WTC11 (cell line): ENCODE results near the gene ALDOC. TPM values are rescaled to one million over a fixed set of nuclear protein-coding genes. Genes with fewer than 3 reads are reported as not detected.

Experiments used
- ATAC-seq: fragments of 200-7000 bp; cut with Tn5 transposase; 2 replicates; pipeline ENCODE4 v1.10.0; 2021; ENCODE audit warnings: mild to moderate bottlenecking, moderate library complexity
- CTCF ChIA-PET: fragments of 300-600 bp; sonication (Branson Sonifier 250); formaldehyde crosslinking; loops from one replicate; lab custom pipeline; 2021; ENCODE audit warnings: antibody characterized with exemption; lab: Charles Lee
- POLR2A ChIA-PET: fragments of 350-600 bp; sonication (Branson Sonifier 250); formaldehyde crosslinking; loops from one replicate; lab custom pipeline; 2021; ENCODE audit warnings: antibody characterized with exemption; lab: Charles Lee
- DNase-seq: peaks from one replicate; pipeline ENCODE4 v3.0.0; 2021; ENCODE audit warnings: low spot score
- H3K27ac Mint-ChIP-seq: 2 replicates; pipeline ENCODE4 v1.8.0; 2021; ENCODE audit warnings: mixed read lengths
- H3K27me3 Mint-ChIP-seq: 2 replicates; pipeline ENCODE4 v1.8.0; 2021; ENCODE audit warnings: low read depth, mild to moderate bottlenecking, moderate library complexity, mixed read lengths
- H3K36me3 Mint-ChIP-seq: 2 replicates; pipeline ENCODE4 v1.8.0; 2021; ENCODE audit warnings: mixed read lengths
- H3K4me1 Mint-ChIP-seq: 2 replicates; pipeline ENCODE4 v1.8.0; 2022; ENCODE audit warnings: mixed read lengths
- H3K4me3 Mint-ChIP-seq: 2 replicates; pipeline ENCODE4 v1.8.0; 2021; ENCODE audit warnings: mild to moderate bottlenecking, moderate library complexity, mixed read lengths
- H3K9me3 Mint-ChIP-seq: 2 replicates; pipeline ENCODE4 v1.8.0; 2021; ENCODE audit warnings: mixed read lengths
- CREM ChIP-seq: sonication (generic); formaldehyde crosslinking; IDR thresholded peaks from 2 replicates; pipeline ENCODE4 v1.8.1; 2022; ENCODE audit warnings: mild to moderate bottlenecking, missing genetic modification reagents, moderate library complexity
- ESRRA ChIP-seq: sonication (generic); formaldehyde crosslinking; IDR thresholded peaks from 2 replicates; pipeline ENCODE4 v1.8.1; 2022; ENCODE audit warnings: mild to moderate bottlenecking, missing genetic modification reagents, borderline replicate concordance
- FOXK1 ChIP-seq: sonication (generic); formaldehyde crosslinking; IDR thresholded peaks from 2 replicates; pipeline ENCODE4 v1.8.0; 2022; ENCODE audit warnings: mild to moderate bottlenecking, moderate library complexity, missing genetic modification reagents
- HMGA2 ChIP-seq: fragments of 250-450 bp; sonication (Bioruptor Pico); IDR thresholded peaks from 2 replicates; pipeline ENCODE4 v1.4.0; 2021; ENCODE audit warnings: mild to moderate bottlenecking, moderate library complexity
- JUN ChIP-seq: sonication (generic); formaldehyde crosslinking; IDR thresholded peaks from 2 replicates; pipeline ENCODE4 v1.8.0; 2023; ENCODE audit warnings: mild to moderate bottlenecking, missing genetic modification reagents
- MYBL2 ChIP-seq: sonication (generic); formaldehyde crosslinking; IDR thresholded peaks from 2 replicates; pipeline ENCODE4 v1.8.1; 2023; ENCODE audit warnings: mild to moderate bottlenecking, moderate library complexity, missing genetic modification reagents
- NFE2L1 ChIP-seq: sonication (generic); formaldehyde crosslinking; IDR thresholded peaks from 2 replicates; pipeline ENCODE4 v1.8.1; 2023; ENCODE audit warnings: missing genetic modification reagents
- TCF7 ChIP-seq: sonication (generic); formaldehyde crosslinking; IDR thresholded peaks from 2 replicates; pipeline ENCODE4 v1.8.0; 2022; ENCODE audit warnings: mild to moderate bottlenecking, low read depth, missing genetic modification reagents, moderate library complexity
- TEAD4 ChIP-seq: sonication (generic); formaldehyde crosslinking; IDR thresholded peaks from 2 replicates; pipeline ENCODE4 v1.8.0; 2022; ENCODE audit warnings: mild to moderate bottlenecking, missing genetic modification reagents
- ZBTB21 ChIP-seq: sonication (generic); formaldehyde crosslinking; IDR thresholded peaks from 2 replicates; pipeline ENCODE4 v1.8.1; 2023; ENCODE audit warnings: mild to moderate bottlenecking, missing genetic modification reagents, borderline replicate concordance
- total RNA-seq: library from RNA; stranded (reverse); gene quantifications from 3 replicates; pipeline ENCODE4 v1.2.3, GENCODE V29; 2021
- TF ChIP-seq, protein P1 (sequence below): sonication (generic); formaldehyde crosslinking; IDR thresholded peaks from 2 replicates; pipeline ENCODE4 v1.8.0; 2022; ENCODE audit warnings: missing genetic modification reagents
- TF ChIP-seq, protein P2 (sequence below): sonication (generic); formaldehyde crosslinking; IDR thresholded peaks from 2 replicates; pipeline ENCODE4 v1.8.0; 2023; ENCODE audit warnings: missing genetic modification reagents
- TF ChIP-seq, protein P3 (sequence below): sonication (generic); formaldehyde crosslinking; IDR thresholded peaks from 2 replicates; pipeline ENCODE4 v1.8.1; 2023; ENCODE audit warnings: mild to moderate bottlenecking, moderate library complexity, missing genetic modification reagents
- TF ChIP-seq, protein P4 (sequence below): fragments of 250-450 bp; sonication (Bioruptor Pico); IDR thresholded peaks from 2 replicates; pipeline ENCODE4 v1.8.0; 2021; ENCODE audit warnings: mild to moderate bottlenecking
- TF ChIP-seq, protein P5 (sequence below): sonication (generic); formaldehyde crosslinking; IDR thresholded peaks from 2 replicates; pipeline ENCODE4 v1.8.1; 2022; ENCODE audit warnings: mild to moderate bottlenecking, moderate library complexity, missing genetic modification reagents
- TF ChIP-seq, protein P6 (sequence below): fragments of 250-450 bp; sonication (Bioruptor Pico); conservative IDR thresholded peaks from 2 replicates; pipeline ENCODE4 v1.9.0; 2021; ENCODE audit warnings: mild to moderate bottlenecking

ALDOC gene
- total RNA-seq, 1 experiment from 2014 or later, result 73.5 TPM

DNA sequence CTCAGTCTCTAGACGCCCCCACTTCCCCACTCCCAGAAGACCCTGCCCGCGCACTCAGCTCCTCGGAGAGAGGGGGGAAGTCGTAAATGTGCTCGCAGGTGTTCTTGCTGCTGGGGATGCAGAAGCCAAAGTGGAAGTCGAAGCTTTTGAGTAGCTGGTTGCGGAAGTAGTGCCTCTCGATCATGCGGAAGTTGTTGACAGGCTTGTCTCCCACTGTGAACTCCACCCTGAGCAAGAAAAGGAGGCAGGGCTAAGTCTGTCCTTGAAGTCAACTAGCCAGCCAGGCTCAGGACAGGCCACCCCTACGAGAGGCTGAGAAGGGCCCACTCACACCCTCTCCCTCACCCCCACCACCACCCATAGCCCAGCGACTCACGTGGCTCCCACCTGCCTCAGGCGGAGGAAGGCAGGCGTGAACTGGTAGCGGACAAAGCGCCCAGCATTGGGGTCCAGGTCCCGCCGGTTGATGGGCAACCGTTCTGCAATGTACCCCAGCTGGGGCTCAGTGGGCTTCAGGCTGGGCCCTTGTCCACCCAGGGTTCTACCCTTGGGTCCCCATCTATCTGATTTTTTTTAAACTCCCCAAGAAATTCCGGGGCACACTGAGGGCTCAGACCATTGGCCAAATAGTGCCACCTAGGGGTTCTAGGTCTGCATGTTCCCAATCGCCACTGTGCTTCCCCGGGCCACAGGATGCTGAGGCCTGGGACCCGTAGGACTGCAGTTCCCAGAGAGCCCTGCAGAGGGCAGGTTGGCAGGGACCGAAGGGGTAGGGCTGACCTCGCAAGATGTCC is 28.9 kb downstream of the ALDOC start (continued):
- TF ChIP-seq, protein P1, sequence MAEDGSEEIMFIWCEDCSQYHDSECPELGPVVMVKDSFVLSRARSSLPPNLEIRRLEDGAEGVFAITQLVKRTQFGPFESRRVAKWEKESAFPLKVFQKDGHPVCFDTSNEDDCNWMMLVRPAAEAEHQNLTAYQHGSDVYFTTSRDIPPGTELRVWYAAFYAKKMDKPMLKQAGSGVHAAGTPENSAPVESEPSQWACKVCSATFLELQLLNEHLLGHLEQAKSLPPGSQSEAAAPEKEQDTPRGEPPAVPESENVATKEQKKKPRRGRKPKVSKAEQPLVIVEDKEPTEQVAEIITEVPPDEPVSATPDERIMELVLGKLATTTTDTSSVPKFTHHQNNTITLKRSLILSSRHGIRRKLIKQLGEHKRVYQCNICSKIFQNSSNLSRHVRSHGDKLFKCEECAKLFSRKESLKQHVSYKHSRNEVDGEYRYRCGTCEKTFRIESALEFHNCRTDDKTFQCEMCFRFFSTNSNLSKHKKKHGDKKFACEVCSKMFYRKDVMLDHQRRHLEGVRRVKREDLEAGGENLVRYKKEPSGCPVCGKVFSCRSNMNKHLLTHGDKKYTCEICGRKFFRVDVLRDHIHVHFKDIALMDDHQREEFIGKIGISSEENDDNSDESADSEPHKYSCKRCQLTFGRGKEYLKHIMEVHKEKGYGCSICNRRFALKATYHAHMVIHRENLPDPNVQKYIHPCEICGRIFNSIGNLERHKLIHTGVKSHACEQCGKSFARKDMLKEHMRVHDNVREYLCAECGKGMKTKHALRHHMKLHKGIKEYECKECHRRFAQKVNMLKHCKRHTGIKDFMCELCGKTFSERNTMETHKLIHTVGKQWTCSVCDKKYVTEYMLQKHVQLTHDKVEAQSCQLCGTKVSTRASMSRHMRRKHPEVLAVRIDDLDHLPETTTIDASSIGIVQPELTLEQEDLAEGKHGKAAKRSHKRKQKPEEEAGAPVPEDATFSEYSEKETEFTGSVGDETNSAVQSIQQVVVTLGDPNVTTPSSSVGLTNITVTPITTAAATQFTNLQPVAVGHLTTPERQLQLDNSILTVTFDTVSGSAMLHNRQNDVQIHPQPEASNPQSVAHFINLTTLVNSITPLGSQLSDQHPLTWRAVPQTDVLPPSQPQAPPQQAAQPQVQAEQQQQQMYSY (CRISPR knock-in tag), result no peak
- TF ChIP-seq, protein P2, sequence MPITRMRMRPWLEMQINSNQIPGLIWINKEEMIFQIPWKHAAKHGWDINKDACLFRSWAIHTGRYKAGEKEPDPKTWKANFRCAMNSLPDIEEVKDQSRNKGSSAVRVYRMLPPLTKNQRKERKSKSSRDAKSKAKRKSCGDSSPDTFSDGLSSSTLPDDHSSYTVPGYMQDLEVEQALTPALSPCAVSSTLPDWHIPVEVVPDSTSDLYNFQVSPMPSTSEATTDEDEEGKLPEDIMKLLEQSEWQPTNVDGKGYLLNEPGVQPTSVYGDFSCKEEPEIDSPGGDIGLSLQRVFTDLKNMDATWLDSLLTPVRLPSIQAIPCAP (CRISPR knock-in tag), result no peak
- TF ChIP-seq MYBL2 (CRISPR knock-in tag) (no peak), TEAD4 (CRISPR knock-in tag) (no peak), FOXK1 (CRISPR knock-in tag) (no peak), NFE2L1 (CRISPR knock-in tag) (no peak)
- TF ChIP-seq, protein P3, sequence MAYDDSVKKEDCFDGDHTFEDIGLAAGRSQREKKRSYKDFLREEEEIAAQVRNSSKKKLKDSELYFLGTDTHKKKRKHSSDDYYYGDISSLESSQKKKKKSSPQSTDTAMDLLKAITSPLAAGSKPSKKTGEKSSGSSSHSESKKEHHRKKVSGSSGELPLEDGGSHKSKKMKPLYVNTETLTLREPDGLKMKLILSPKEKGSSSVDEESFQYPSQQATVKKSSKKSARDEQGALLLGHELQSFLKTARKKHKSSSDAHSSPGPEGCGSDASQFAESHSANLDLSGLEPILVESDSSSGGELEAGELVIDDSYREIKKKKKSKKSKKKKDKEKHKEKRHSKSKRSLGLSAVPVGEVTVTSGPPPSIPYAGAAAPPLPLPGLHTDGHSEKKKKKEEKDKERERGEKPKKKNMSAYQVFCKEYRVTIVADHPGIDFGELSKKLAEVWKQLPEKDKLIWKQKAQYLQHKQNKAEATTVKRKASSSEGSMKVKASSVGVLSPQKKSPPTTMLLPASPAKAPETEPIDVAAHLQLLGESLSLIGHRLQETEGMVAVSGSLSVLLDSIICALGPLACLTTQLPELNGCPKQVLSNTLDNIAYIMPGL (CRISPR knock-in tag), result no peak

DNA sequence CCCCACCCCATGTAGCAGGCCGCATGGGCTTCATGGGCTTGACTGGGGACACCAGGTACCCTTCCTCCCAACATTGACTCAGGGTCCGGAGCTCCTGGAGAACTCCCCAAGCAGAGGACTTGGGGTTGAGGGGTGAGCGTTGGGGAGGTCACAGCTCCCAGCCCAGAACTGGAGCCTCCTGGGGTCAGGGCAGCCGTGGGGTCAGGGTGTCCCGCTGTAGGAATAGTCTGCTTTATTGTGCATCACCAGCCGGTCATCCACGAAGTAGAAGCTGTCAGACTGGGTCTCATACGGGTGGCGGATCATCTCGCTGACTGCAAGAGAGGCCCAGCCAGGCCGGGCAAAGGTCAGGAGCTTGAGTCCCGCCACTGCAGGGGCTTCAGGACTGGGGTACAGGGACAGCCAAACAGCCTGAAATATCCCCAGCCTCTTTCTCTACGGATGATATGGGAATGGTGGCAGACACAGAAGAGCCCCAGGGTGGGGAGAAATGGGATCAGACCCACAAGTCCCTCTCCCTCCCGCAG is 29.5 kb downstream of the ALDOC start:
- Mint-ChIP-seq H3K27ac (no peak overlapping the region), H3K4me1 (peaks cover 32% of the 10 kb centered on the region), H3K36me3 (no peaks in the 10 kb centered on the region), H3K4me3 (no peak overlapping the region), H3K9me3 (no peaks in the 10 kb centered on the region), H3K27me3 (no peaks in the 10 kb centered on the region)
- CTCF ChIA-PET, result interaction anchor here (0.7 to 5.2 kb wide), 11 partner anchors 13 to 131 kb away, joined by 3 to 26 read pairs (median 4); partner anchors contain the start of genes ALDOC, BLTP2 and PIGS
- ATAC-seq (no peak), DNase-seq (no peak)
- POLR2A ChIA-PET, result no interaction called here
- TF ChIP-seq, protein P4, sequence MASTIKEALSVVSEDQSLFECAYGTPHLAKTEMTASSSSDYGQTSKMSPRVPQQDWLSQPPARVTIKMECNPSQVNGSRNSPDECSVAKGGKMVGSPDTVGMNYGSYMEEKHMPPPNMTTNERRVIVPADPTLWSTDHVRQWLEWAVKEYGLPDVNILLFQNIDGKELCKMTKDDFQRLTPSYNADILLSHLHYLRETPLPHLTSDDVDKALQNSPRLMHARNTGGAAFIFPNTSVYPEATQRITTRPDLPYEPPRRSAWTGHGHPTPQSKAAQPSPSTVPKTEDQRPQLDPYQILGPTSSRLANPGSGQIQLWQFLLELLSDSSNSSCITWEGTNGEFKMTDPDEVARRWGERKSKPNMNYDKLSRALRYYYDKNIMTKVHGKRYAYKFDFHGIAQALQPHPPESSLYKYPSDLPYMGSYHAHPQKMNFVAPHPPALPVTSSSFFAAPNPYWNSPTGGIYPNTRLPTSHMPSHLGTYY (CRISPR knock-in tag), result no peak
- TF ChIP-seq TCF7 (CRISPR knock-in tag) (no peak), ZBTB21 (CRISPR knock-in tag) (no peak), ESRRA (CRISPR knock-in tag) (no peak), HMGA2 (CRISPR knock-in tag) (no peak), CREM (no peak), JUN (CRISPR knock-in tag) (no peak), NFE2L1 (CRISPR knock-in tag) (no peak)
- TF ChIP-seq, protein P3 (CRISPR knock-in tag), result no peak
- TF ChIP-seq, protein P5, sequence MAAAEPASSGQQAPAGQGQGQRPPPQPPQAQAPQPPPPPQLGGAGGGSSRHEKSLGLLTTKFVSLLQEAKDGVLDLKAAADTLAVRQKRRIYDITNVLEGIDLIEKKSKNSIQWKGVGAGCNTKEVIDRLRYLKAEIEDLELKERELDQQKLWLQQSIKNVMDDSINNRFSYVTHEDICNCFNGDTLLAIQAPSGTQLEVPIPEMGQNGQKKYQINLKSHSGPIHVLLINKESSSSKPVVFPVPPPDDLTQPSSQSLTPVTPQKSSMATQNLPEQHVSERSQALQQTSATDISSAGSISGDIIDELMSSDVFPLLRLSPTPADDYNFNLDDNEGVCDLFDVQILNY (CRISPR knock-in tag), result no peak
- TF ChIP-seq, protein P6, sequence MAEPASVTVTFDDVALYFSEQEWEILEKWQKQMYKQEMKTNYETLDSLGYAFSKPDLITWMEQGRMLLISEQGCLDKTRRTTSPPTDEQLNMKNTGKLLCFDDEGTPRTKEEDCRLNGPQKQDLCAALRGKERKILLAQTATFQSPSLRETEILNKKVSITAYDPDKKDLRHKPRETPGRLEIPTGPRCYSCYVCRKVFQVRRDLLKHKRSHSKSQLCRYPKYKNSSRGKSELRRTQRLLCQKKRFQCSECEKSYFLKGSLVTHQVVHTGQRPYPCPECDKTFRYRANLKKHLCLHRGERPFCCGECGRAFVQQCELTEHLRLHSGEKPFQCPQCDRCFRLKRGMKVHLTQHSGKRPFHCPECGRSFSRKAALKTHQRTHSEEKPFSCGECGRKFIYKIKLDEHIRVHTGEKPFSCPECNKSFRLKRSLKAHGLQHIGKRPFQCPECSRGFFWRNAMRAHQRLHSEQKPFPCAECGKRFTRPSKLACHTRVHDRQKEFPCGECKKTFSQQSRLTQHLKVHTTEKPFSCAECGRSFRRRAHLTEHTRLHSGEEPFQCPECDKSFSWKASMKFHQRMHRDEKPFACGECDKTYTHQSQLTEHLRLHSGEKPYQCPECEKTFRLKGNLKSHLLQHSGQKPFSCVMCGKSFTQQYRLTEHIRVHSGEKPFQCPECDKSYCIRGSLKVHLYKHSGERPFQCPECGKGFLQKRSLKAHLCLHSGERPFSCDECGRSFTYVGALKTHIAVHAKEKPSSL (CRISPR knock-in tag), result no peak
- TF ChIP-seq, protein P1 (CRISPR knock-in tag), result no peak
